Right kidney (tissue), 1 donor: Measurements from ENCODE around the gene POU2F1.
"Not testable (repeated sequence)": the region's sequence is repeated elsewhere in the genome, so short reads cannot be mapped to it uniquely, and the experiment has no call there.

Experiments
- DNase-seq: peaks from one replicate; pipeline ENCODE4 v3.0.0-alpha.2; 2016

Gene POU2F1

DNA sequence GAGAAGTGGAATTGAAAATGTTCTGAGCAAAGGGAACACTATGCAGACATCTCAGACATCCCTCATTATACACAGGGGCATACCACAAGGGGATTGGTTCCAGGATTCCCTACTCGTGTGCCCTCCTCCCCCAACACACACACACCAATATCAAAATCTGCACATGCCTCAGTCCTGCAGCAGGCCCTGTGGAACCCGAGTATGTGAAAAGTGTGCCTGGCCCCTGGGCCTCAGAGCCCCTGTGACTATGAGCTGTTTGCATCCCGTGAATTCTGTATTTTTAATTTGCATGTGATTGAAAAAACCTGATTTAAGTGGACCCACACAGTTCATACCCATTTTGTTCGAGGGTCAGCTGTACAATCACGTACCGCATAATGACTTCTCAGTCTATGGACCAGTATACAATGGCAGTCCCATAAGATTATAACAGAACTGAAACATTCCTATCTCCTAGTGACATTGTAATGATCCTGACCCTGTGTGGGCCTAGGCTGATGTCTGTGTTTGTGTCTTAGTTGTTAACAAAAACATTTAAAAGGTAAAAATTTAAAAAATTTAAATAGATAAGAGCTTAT is 11.3 kb downstream of the POU2F1 start:
- DNase-seq, result no peak

DNA sequence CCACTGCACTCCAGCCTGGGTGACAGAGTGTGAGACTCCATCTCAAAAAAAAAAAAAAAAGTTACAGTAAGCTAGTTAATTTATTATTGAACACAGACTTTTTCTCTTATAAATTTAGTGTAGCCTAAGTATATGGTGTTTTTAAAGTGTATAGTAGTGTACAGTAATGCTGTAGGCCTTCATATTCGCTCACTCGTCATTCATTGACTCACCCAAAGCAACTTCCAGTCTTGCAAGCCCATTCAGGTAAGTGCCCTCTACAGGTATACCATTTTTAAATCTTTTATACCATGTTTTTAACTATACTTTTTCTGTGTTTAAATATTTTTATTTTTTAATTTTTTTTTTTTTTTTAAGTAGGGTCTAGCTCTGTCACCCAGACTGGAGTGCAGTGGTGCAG is 12.1 kb downstream of the POU2F1 start:
- DNase-seq, result no peak

DNA sequence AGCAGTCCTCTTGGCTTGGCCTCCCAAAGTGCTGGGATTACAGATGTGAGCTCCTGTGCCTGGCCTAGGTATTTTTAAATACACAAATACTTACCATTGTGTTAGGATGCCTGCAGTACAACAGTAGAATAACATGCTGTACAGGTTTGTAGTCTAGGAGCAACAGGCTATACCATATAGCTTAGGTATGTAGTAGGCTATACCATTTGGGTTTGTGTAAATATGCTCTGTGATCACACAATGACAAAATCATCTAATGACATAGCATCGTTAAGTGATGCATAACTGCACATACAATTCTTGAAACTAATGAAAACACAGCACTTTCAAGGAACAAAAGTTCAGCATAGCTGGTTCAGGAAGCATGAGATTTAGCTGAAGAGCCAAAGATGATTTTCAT is 12.7 kb downstream of the POU2F1 start:
- no peak for DNase-seq

DNA sequence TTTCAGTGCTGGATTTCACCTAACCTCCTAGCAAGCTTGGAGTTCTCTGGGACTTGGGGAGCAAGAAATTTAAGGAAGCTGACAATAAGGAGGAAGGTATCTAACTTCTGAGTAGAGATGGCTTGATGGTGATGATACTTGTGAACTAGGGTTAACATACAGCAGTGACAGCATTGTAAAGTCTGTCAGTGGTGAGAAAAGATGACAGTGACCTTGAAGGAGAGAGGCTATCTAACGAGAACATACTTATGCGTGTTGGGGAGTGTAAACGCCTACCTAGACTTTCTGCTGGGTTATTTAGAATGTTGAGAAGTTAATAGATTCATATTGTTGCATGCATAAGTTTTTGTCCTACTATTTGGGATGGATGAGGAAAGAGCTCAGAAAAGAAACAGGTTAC is 16.3 kb downstream of the POU2F1 start:
- DNase-seq, result no peak

DNA sequence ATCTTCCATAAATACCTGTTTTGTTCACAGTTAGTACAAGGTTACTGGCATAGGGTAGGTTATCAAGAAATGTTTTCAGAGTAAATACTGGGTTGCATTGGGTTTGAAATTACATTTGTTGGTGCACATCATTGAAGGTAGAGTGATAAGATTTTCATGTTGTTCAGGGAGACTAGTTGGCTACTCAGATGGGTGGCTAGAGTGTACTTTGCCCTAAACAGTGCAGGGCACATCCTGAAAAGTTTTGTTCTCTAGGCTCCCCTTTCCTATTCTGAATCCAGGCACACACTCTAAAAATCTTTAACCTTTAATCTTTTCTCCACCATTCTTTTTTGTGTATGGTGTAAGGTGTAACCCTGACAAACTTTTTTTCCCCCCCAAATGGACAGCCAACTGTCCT is 18.0 kb downstream of the POU2F1 start:
- no peak for DNase-seq

DNA sequence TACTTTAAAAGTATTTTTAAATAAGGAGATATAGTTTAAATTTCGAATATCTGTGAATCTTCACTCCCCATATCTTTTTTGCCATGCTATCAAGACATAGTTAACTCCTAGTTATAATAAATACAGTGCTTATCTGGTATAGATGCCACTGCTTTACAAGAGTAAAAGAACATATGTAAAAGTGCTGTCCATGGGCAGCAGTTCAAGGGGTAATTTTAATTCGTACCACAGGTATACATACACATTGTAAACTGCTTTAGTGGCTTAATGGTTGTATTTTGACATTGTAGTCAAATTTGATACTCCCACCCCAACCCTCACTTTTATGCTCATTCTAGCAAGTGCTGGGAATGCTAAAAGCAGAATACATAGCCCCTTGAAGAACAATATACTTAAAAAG is 18.6 kb downstream of the POU2F1 start:
- DNase-seq, result no peak

DNA sequence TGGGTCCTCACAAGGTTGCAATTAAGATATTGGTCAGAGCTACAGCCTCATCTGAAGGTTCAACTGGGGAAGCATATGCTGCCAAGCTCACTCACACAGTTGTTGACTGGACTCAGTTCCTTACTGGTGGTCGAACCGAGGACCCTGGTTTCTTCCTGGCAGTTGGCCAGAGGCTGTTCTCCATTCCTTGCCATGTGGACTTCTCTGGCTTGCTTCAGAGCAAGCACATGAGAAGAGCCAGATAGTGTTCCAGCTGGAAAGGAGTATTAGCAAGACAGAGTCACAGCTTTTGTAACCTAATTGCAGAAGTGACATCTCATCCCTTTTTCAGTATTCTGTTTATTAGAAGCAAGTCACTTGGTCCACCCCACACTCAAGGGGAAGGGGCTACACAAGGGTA is 23.6 kb downstream of the POU2F1 start:
- no peak for DNase-seq

DNA sequence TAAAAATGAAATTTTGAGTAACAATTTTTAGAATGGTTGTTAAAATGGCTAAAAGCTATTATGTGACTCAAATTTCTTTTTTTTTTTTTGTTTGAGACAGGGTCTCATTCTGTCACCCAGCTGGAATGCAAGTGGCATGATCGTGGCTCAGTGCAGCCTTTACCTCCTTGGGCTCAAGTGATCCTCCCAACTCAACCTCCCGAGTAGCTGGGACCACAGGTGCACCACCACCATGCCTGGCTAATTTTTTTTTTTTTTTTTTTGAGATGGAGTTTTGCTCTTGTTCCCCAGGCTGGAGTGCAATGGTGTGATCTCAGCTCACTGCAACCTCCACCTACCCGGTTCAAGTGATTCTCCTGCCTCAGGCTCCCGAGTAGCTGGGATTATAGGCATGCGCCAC is 24.5 kb downstream of the POU2F1 start:
- DNase-seq, result not testable (repeated sequence)

DNA sequence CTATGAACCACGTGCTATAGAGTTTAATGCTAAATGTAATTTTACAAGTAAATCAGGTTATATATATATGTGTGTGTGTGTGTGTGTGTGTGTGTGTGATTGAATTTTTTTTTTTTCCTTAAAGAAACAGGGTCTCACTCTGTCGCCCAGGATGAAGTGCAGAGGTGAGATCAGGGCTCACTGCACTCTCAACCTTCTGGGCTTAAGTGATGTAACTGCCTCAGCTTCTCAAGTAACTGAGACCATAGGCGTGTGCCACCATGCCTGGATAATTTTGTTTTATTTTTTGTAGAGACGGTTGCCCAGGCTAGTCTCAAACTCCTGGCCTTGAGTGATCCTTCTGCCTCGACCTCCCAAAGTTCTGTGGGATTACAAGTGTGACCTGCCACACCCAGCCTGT is 26.3 kb downstream of the POU2F1 start:
- no peak for DNase-seq

DNA sequence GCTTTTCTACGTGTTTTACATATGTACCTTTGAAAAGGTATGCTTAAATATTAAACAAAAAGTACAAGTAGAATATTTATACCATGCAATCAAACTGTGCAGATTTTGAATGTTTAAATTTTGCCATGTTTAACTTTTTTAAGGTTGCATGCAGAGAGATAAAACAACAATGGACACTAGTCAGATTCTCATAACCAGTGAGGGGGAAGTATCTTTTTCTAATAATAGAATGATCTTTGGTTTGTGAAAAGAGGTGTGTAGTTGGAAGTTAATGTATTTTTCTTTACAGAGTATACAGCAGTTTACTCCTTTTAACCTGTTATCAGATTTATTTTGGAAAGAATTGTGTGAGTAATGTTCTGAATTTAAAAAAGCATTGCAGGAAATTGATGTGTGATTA is 27.1 kb downstream of the POU2F1 start:
- DNase-seq, result no peak

DNA sequence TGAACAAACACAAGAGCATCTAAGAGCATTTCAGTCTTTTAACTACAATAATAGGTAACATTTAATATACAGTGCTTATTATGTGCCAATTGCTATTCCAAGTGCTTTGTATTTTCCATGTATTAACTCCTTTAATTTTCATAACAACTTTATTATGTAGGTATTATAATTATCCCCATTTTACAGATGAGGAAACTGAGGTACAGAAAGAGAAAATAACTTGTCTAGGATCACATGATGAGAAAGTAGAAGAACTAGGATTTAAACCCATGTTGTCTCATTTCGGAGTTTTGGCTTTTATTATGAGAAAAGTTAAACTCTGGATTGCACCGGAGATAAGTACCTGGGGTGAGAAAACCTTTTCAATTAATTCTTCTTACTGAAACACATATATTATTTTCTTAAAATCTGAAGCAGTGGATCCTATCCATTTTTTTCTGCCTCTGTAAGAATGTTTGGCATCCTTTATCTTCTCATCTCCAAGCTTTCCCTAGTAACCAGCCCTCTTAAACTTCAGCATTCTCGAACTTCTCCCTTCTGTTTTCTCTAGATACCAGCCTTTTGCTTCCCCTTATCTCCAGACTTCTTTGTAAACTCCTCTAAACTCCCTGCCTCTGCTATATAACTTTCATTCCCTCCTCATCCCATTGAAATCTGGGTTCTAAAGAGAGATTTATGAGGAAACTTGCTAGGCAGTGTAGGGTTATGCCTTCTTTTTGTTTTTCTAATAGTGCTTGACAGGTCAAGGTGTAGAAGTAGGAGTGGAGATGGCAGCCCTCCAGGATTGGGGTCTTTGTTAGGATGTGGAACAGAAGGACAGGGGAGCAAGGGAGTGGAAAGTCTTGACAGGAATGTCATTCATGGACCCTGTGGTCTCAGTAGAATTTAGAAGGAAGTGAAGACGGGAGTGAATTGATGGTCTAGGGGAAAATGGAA is 28.3 kb downstream of the POU2F1 start:
- no peak for DNase-seq

DNA sequence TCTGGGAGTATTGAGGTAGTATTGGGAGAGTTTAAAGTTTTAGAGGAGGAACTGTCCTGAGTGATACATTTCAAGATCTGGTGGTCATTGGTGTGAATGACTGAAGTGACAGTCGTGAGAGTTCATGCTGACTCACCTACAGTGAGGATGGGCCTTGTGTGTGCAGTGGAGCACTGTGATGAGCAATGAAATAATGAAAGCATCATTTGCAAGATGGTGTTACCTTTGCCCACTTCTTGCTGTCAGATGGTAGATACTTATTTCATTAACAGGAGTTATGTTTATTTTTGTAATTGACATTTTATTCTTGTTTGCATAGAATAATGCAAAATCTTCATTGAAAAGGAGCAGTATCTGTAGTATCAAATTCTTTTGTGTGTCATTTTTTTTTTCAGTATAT is 29.0 kb downstream of the POU2F1 start:
- no peak for DNase-seq

DNA sequence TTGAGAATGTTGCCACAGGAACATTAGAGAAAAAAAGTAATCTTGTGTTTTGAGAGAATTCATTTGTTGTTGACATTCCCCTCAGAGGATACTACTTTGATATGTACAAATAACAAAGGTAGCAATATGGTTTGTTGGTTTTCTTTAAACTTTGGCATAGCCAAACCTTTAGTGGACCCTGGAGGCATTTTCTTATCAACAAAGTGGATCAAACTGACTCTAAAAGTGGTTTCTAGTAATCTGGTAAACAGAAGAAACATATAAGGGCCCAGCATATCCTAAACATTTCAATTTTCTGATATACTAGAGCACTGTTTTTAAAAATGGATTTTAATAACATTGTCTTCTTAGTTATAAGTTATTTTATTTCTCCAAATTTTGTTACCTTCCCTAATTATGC is 29.8 kb downstream of the POU2F1 start:
- no peak for DNase-seq

DNA sequence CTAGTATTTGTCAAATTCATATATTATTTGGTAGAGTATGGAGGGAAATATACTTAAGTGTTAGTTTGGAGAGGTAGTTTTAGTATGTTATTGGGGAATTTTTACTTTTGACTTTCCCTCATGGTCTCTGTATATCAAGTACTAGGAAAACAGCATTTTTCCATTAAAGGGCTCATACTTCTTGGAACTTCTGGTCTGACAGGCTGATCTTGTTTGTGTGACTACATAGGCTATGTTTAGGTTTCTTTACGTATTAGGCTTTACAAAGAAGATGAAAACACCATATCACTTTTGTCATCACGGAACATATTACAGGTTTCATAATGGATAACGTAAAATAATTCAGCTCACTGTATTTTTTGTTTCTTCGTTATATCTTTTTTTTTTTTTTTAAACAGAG is 30.8 kb downstream of the POU2F1 start:
- DNase-seq, result no peak

DNA sequence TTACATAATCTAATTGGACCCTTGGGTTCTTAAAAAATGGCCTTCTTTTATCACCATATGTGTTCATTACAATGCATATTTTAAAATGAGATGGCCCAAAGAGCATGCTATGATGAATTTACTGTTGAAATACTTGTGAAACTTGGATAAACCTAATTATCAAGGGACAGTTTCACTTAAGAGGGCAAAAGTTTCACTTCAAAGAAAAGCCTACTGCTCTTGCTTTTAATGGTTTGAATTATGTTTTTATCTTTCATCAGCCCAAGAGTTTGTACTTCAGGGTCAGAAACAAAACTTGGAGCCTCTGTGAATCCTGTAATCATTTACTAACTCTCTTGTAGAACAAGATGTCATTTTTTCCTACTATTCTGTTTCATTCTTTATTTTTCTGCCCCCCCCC is 32.3 kb downstream of the POU2F1 start:
- no peak for DNase-seq

DNA sequence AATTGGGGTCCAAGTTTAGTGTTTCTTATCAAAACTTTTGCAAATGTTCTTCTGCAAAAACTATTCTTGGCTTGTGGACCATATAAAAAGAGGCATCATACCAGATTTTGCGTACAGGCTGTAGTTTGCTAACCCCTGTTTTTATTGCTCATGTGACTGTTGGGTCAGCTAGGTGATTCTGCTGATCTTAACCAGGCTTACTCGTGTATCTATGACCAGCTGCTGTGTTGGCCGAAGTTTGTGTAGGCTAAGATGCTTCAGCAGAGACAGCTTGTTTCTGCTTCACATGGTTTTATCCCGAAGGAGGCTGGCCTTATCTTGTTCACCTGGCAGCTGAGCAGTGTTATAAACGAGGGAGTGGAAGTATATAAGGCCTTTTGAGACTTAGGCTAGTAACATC is 38.2 kb downstream of the POU2F1 start:
- DNase-seq, result no peak

DNA sequence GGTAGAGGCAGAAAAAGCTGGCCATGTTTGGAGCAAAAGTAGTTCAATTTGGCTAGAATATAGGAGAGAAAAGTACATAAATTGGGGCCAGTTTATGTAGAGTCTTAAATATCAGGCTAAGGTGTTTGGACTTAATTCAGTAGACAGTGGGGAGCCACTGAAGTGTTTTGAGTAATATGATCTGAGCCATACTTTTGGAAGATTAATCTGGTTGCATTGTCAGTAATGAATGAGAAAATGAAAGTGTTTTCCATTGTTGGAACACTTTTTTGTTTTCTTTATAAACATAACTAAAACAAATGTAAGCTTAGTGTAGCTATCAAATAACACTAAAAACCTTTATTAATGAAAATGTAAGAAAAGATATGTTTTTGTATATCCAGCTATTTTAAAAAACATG is 42.1 kb downstream of the POU2F1 start:
- DNase-seq, result no peak

DNA sequence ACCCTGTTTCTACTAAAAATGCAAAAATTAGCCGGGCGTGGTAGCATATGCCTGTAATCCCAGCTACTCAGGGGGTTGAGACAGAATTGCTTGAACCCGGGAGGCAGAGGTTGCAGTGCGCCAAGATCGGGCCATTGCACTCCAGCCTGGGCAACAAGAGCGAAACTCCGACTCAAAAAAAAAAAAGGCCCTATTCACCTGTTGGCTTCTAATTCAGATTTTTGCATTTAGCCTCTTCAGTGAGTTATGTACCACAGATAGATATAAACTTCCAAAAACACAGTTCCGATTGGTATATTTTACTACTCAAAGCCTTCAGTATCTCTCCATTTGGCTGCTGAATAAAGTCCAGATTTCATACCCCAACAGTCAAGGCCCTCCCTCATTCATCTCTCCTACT is 42.7 kb downstream of the POU2F1 start:
- DNase-seq, result no peak

DNA sequence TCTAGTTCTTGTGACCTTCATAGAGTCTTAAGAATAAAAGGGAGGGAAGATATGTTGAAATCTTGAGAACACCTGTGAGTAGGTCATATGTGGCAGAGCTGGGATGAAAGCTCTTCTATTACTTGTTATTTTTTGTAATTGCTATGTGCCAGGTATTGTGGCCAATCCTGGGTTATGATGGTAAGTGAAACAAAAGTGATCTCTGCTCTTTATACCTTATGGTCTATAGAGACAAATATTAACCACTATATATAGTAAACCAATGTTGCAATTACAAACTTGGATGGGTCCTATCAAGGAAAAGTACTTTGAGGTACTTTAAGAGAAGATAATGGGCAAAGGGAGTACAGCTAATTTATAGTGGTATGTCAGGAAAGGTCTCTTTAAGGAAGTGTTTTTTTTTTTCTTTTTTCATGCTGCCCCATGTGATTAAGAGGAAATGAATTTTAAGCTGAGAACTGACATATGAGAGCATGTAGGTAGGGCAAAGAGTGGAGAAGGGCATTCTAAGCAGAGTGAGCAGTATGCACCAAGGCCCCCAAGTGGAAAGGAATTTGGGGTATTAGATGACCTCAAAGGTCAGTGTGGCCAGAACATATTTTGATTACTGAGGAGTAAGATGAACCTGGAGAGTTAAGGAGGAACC is 43.3 kb downstream of the POU2F1 start:
- no peak for DNase-seq

DNA sequence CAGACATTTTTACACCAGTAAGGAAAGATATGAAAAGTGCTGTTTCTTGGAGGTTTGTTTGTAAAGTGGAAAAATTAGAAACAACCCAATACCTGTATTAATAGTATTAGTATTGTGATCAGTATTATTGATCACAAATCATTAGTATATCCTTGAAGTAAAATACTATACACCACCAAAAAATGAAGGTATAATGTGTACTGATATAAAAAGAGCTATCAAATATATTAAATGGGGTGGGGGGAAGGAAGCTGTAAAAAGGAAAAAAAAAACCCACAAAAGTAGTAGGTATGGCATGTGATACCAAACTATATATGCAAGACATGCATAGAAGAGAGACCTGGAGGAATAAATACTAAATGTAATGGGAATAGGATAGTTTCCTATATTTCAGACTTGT is 46.3 kb downstream of the POU2F1 start:
- DNase-seq, result no peak

DNA sequence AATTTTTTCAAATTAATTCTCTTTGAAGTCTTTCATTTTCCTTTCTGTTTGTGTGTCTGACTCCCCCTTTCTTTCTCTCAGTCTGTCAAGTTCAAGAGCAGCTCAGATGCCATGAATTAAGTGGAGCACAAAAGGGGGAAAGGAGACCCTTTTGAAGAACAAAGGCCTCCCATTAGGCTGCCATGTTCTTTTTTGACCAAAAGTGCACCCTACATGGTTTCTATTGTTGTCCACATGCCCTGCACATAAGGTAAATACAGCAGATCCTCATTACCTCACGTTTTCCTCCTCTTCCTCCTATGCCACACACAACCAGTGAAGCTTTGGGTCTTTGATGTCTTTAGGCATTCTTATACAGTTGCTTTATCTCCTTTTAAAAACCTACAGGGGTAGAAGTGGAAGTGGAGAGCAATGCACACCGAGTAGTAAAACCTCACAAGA is 47.7 kb downstream of the POU2F1 start:
- DNase-seq, result no peak

DNA sequence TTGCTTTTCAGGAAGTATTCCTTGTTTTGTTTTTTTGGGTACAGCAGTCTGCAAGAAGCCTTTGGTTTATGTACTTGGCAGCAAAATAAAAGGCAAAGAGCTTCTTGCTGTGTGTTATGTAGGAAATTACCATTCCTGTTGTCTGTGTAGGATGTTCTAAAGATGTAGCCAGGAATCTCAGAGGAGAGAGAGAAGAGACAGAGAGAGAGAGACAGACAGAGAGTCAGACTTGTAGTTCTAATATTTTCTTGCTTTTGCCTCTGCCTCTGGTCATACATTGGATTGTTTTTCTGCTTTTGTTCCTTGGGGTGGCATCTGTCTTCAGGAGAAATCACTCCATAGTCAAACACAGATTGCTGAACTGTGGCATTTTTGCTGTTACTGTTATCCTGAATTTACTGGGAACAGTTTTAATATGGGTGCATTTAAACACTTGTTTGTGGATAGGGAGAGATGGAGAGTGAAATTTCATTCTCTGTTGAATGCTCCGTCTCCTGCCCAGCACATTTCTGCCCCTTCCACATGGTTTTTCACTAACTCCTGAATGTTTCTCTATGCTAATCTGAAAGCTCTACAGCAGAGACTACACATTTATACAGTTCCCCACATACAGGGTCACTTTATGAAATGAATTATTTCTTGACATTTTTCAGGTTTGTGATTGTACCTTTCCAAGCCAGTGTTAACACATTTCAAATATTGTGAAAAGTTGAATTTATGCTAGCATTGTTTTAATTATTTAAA is 49.8 kb downstream of the POU2F1 start:
- no peak for DNase-seq

DNA sequence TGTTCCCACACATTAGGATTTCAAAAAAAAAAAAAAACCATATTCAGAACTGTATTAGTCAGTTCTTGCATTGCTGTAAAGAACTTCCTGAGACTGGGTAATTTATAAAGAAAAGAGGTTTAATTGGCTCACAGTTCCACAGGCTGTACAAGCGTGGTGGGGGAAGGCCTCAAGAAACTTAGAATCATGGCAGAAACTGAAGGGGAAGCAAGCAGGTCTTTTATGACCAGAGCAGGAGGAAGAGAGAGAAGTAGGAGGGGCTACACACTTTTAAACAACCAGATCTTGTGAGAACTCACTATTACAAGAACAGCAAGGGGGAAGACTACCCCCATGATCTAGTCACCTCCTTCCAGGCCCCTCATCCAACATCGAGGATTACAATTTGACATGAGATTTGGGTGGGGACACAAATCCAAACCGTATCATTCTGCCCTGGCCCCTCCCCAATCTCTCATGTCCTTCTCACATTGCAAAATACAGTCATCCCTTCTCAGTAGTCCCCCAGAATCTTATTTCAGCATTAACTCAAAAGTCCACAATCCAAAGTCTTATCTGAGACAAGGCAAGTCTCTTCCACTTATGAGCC is 51.8 kb downstream of the POU2F1 start:
- no peak for DNase-seq
